KMS-11 (cell line): ENCODE results near the gene CLRN3.

ENCODE experiments used
- H2AFZ ChIP-seq: fragments of 200-600 bp; sonication (generic); 2 replicates; pipeline ENCODE4 v1.6.1; 2016; ENCODE audit warnings: antibody characterized with exemption, mixed run types, low read depth
- H3K27ac ChIP-seq: fragments of 200-600 bp; sonication (generic); 2 replicates; pipeline ENCODE4 v1.6.1; 2016; ENCODE audit warnings: mild to moderate bottlenecking, mixed run types
- H3K27me3 ChIP-seq: fragments of 200-600 bp; sonication (generic); 2 replicates; pipeline ENCODE4 v1.6.1; 2017; ENCODE audit warnings: mild to moderate bottlenecking, low read depth, mixed run types, moderate library complexity; ENCODE audit not compliant: insufficient read depth
- H3K36me3 ChIP-seq: fragments of 200-600 bp; sonication (generic); 2 replicates; pipeline ENCODE4 v1.6.1; 2017; ENCODE audit warnings: mild to moderate bottlenecking, mixed run types; ENCODE audit not compliant: insufficient read depth
- H3K4me1 ChIP-seq: fragments of 200-600 bp; sonication (generic); 2 replicates; pipeline ENCODE4 v1.6.1; 2016; ENCODE audit warnings: mild to moderate bottlenecking, low read depth, mixed run types; ENCODE audit not compliant: poor library complexity, severe bottlenecking
- H3K4me2 ChIP-seq: fragments of 200-600 bp; sonication (generic); 2 replicates; pipeline ENCODE4 v1.7.0; 2016; ENCODE audit warnings: mild to moderate bottlenecking, mixed run types
- H3K4me3 ChIP-seq: fragments of 200-600 bp; sonication (generic); IDR thresholded peaks from 2 replicates; pipeline ENCODE4 v1.6.1; 2017; ENCODE audit warnings: low read depth, low read length, mixed read lengths; ENCODE audit not compliant: insufficient read depth
- H3K79me2 ChIP-seq: fragments of 200-600 bp; sonication (generic); 2 replicates; pipeline ENCODE4 v1.6.1; 2016; ENCODE audit warnings: low read depth, mixed run types; ENCODE audit not compliant: insufficient read depth
- H3K9ac ChIP-seq: fragments of 200-600 bp; sonication (generic); 2 replicates; pipeline ENCODE4 v1.6.1; 2016; ENCODE audit warnings: mild to moderate bottlenecking, mixed run types
- H4K20me1 ChIP-seq: fragments of 200-600 bp; sonication (generic); 2 replicates; pipeline ENCODE4 v1.6.1; 2016; ENCODE audit warnings: mild to moderate bottlenecking, mixed run types; ENCODE audit not compliant: insufficient read depth
- CTCF ChIP-seq: fragments of 200-600 bp; sonication (generic); conservative IDR thresholded peaks from 2 replicates; pipeline ENCODE4 v1.6.1; 2017; ENCODE audit warnings: low read depth, mild to moderate bottlenecking, antibody characterized with exemption, low read length, moderate library complexity, mixed read lengths

The CLRN3 gene

GRCh38 chr10:127878475-127879055 is 14.2 kb downstream of the CLRN3 start:
- Histone ChIP-seq H3K4me3 (no peak overlapping the region), H2AFZ (no peak overlapping the region), H3K36me3 (no peaks in the 10 kb centered on the region), H3K27me3 (no peaks in the 10 kb centered on the region), H3K4me1 (no peaks in the 10 kb centered on the region), H3K79me2 (no peaks in the 10 kb centered on the region), H3K9ac (no peak overlapping the region), H3K4me2 (no peak overlapping the region), H3K27ac (no peak overlapping the region), H4K20me1 (no peaks in the 10 kb centered on the region)
- no peak for TF ChIP-seq CTCF

GRCh38 chr10:127877699-127878098 is 15.0 kb downstream of the CLRN3 start:
- Histone ChIP-seq H2AFZ (no peak overlapping the region), H3K9ac (no peak overlapping the region), H3K36me3 (no peaks in the 10 kb centered on the region), H3K4me2 (no peak overlapping the region), H3K27me3 (no peaks in the 10 kb centered on the region), H3K27ac (no peak overlapping the region), H4K20me1 (no peaks in the 10 kb centered on the region), H3K4me1 (no peaks in the 10 kb centered on the region), H3K79me2 (no peaks in the 10 kb centered on the region), H3K4me3 (no peak overlapping the region)
- no peak for TF ChIP-seq CTCF

GRCh38 chr10:127877116-127877515 is 15.6 kb downstream of the CLRN3 start:
- H3K4me2 ChIP-seq: no peak overlapping the region
- TF ChIP-seq CTCF: no peak

GRCh38 chr10:127875916-127876315 is 16.8 kb downstream of the CLRN3 start:
- TF ChIP-seq CTCF: no peak
- H3K36me3 ChIP-seq: no peaks in the 10 kb centered on the region
- H3K4me2 ChIP-seq: no peak overlapping the region
- no peak overlapping the region for H3K4me3 ChIP-seq
- H3K9ac ChIP-seq: no peak overlapping the region
- H3K27ac ChIP-seq: no peak overlapping the region
- H3K79me2 ChIP-seq: no peaks in the 10 kb centered on the region
- no peaks in the 10 kb centered on the region for H3K4me1 ChIP-seq
- H4K20me1 ChIP-seq: no peaks in the 10 kb centered on the region
- H2AFZ ChIP-seq: no peak overlapping the region
- no peaks in the 10 kb centered on the region for H3K27me3 ChIP-seq

More at GRCh38 chr10:127877116-127877515, 15.6 kb downstream of the CLRN3 start:
- Histone ChIP-seq H3K4me1 (no peaks in the 10 kb centered on the region), H3K27ac (no peak overlapping the region), H3K27me3 (no peaks in the 10 kb centered on the region), H4K20me1 (no peaks in the 10 kb centered on the region), H3K4me3 (no peak overlapping the region), H3K36me3 (no peaks in the 10 kb centered on the region), H3K79me2 (no peaks in the 10 kb centered on the region), H2AFZ (no peak overlapping the region), H3K9ac (no peak overlapping the region)

GRCh38 chr10:127875449-127875765 is 17.3 kb downstream of the CLRN3 start:
- no peak overlapping the region for H3K4me3 ChIP-seq
- no peak for TF ChIP-seq CTCF
- no peak overlapping the region for H3K27ac ChIP-seq
- H3K9ac ChIP-seq: no peak overlapping the region
- H3K4me1 ChIP-seq: no peaks in the 10 kb centered on the region
- no peaks in the 10 kb centered on the region for H4K20me1 ChIP-seq
- H3K36me3 ChIP-seq: no peaks in the 10 kb centered on the region
- no peaks in the 10 kb centered on the region for H3K79me2 ChIP-seq
- H2AFZ ChIP-seq: no peak overlapping the region
- H3K27me3 ChIP-seq: no peaks in the 10 kb centered on the region
- no peak overlapping the region for H3K4me2 ChIP-seq
